Stimulated activated CD4-positive, alpha-beta T cell treated with anti-CD3 and anti-CD28 coated beads, Interleukin-4, amount 100 ng/mL, for 48 hours (primary cell): ENCODE results near the gene ATXN7L1.
"Not testable (repeated sequence)": the region's sequence is repeated elsewhere in the genome, so short reads cannot be mapped to it uniquely, and the experiment has no call there.

Experiments
- DNase-seq, 2 donors: peaks; one replicate each; pipeline ENCODE4 v3.0.0-alpha.2; 2020; ENCODE audit warnings: low read depth in 2 of 2

The ATXN7L1 gene

DNA sequence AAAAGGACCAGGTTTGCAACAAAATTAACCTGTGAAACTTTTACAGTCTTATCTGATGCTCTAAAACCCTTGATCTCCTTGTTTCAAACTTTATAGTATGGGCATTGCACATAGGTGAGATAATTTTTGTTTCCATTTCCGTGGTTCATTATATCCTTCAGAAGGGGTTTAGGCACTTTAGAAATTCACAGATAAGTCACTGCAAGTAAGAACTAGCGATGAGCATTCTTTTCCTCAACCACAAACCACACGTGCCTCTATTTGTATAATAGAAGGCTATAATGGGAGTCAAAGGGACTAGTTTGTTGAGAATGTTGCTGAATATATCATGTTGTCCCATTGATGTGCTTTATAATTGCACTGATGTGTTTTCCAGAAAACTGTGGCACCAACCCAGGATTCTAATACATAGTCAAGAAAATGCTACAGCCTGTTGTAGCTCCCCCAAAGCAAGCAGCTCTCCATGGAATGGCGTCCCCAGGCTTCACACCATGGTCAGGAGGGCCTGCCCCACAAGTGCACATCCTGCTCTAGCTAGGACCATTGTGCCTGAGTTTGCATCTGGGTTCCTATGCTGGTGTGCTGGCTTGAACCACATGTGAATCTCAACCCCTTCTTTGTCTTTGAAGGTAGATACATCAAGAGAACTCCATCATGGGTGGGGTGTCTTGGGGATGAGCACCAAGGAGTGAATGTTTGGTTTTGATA is 14.0 kb upstream of the ATXN7L1 start:
- peak in 1 of 2 donors; percentile 36 for DNase-seq

DNA sequence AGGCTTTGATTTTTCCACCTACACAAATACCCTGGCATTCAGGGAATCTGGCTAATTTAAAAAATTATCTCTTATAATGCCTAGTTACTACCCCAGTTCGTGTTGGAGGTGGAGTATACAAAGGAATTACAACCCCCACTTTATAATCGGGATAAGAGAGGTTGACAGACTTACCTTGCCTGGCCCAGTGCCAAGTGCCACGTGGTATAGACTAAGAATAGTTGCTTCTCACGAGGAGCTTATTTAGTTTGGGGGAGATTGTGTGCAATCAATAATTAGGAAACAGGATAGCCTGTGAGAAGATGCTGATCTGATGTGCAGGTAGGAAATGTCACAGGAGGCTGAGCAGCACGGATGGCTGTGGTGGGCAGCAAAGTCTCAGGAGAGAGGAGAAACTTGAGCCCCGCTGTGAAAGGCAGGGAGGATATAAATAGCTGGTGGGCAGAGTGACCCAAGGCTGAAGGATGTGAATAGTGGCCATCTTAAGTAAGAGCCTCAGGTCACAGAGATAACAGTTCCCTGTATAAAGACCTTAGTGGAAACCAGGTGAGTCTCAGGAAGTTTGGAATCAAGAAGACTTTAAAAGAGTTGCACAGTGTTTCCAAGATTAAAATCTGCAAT is 11.3 kb upstream of the ATXN7L1 start:
- no peak for DNase-seq

- DNase-seq: no peak
These were observed 10.4 kb upstream of the ATXN7L1 start for GRCh38 chr7:105886776-105887175.

DNA sequence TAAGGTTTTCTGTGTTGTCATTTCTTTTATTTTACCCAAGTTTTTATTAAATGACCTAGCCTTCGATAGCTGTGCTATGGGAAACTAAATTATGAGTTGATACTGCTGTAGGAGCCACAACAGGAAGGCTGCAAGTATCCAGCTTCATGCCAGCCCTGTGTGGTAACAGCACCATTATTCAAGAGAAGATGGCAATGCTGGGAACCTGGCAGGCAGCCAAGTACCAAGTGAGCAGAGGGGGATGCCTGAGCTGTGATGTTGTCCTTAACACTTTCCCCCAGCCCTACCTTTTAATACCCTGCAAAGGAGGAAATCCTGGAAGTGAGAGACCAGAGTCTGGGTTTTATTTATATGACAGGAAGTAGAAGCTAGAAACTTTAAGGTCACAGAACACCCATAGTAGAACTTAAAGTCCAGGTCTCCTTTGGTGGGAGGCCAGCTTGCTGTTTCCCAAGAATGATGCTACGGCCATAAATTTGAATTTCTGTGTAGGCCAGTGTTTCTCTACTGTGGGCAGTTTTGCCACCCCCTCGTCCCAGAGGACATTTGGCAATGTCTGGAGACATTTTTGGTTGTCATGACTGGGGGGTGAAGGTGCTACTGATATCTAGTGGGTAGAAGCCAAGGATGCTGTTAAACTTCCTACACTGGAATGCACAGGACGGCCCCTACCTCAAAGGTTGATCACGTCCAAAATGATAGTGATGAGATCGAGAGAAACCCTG is 9.2 kb upstream of the ATXN7L1 start:
- DNase-seq: no peak

- not testable (repeated sequence) for DNase-seq
These were observed 6.8 kb upstream of the ATXN7L1 start for GRCh38 chr7:105883179-105883578.

GRCh38 chr7:105881439-105881838 is 5.0 kb upstream of the ATXN7L1 start:
- DNase-seq: no peak

GRCh38 chr7:105880571-105881330 is 4.4 kb upstream of the ATXN7L1 start:
- no peak for DNase-seq

GRCh38 chr7:105879782-105880181 is 3.4 kb upstream of the ATXN7L1 start:
- DNase-seq: no peak

- DNase-seq: no peak
These were observed 2.6 kb upstream of the ATXN7L1 start for GRCh38 chr7:105878746-105879605.

DNA sequence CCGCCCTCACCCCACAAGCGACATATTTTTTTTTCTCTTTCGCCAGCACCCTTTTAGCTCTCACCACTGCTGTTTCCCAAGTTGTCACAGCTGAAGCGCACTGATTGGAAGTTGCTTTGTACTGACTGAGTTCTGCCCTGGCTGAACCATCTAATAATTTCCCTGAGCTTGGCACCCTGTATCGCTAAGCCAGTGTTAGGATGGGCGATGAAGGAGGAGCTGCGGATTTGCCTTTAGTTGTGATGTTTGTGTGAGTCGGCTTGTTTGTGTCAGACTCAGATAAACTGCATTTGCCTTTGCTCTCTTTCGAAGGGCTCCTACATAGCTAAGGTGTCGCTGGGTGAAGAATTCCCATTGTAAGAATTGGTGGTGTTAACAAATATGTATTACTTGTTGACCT is 1.3 kb upstream of the ATXN7L1 start:
- no peak for DNase-seq

DNA sequence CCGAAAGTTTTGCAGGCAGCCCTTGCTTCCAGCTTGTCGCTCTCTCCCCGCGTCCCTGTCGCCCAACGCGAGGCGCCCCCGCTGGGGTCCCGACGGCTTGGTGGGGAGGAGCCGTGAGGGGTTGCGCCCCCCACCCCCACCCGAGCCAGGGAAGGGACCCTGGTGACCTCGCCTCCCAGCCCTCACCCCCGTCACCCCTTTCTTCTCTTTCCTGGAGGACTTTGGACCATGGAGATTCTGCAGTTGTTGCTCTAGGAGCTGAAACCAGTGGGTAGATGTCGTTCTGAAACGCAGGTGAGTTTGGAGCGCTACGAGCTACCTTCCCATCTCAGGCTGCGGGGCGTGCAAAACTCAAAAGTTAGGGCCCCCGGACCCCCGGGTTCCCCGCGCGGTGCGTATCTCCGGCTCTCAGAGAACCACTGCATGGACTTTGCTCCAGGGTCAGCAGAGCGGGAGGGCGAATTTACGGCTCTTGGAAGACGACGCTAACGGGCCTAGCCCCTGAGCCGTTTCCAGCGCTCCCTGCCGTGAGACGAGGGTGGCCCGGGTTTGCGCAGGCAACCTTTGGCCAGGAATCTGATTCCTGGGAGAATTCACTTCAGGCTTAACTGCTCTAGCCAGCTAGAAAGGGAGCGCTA is 684 bp upstream of the ATXN7L1 start:
- DNase-seq: no peak

- DNase-seq: no peak
These were observed 894 bp downstream of the ATXN7L1 start for GRCh38 chr7:105875505-105875904.

DNA sequence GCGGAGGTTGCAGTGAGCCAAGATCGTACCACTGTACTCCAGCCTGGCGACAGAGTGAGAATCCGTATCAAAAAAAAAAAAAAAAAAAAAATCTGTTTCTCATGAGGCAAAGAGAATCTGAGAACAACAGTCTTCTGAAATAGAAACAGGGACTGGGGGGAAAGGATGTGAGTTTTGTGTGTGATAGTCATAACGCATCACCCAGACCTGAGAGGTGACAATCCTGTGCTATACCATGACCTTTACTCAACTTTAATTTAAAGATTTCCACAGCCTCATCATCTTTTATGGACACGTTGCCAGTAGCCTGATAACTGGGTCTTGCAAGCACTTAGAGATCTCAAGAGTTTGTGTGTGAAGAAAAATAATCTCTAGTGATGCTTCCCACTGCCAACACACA is 2.3 kb downstream of the ATXN7L1 start:
- no peak for DNase-seq

- no peak for DNase-seq
These were observed 3.9 kb downstream of the ATXN7L1 start for GRCh38 chr7:105872491-105872890.

- no peak for DNase-seq
These were observed 5.3 kb downstream of the ATXN7L1 start for GRCh38 chr7:105871142-105871541.

DNA sequence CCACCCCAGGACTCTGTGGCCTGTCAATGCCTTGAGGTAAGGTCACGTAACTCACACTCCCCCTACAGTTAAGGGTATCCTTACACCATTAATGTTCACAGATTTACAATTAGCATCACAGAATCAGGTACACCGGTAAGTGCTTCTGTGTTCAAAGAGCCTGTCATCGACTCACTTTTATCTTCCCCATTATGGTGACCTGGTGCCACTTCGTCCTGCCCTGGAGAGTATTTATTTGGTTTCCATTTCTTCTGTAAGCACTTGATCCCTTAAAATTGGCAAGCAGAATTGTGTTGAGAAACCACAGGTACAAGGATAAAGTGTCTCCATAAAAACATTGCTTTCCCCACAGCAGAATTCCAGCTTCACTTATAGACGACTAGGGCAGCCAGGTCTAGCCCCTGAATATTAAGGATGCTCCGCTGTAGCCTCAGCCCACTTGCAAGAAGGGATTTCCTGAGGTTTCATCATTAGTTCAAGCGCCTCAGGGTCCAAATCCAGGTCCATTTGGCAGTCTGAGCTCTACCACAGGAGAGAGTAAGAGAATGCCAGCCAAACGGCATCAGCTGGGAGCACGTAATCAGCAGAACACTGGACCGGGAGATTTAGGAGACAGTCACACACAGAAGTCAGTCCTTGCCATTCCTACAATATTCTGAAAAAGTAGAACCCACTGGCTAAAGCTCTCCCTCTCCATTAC is 10.1 kb downstream of the ATXN7L1 start:
- no peak for DNase-seq

DNA sequence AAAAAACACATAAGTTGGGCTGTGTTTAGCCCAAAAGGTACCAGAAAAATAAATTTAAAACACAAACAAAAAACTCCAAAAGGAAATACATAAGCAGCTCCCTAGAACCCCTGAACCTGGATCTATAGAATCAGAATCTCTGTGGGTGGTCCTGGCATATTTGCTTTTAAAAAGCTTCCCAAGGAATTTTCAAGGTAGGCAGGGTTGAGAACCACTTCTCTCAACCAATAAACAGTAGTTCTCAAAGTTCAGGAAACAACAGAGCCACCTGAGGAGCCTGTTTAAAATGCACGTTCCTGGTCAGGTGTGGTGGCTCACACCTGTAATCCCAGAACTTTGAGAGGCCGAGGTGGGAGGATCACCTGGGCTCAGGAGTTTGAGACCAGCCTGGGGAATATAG is 12.5 kb downstream of the ATXN7L1 start:
- DNase-seq: no peak

GRCh38 chr7:105862770-105863169 is 13.6 kb downstream of the ATXN7L1 start:
- no peak for DNase-seq

GRCh38 chr7:105862276-105862675 is 14.1 kb downstream of the ATXN7L1 start:
- DNase-seq: no peak

DNA sequence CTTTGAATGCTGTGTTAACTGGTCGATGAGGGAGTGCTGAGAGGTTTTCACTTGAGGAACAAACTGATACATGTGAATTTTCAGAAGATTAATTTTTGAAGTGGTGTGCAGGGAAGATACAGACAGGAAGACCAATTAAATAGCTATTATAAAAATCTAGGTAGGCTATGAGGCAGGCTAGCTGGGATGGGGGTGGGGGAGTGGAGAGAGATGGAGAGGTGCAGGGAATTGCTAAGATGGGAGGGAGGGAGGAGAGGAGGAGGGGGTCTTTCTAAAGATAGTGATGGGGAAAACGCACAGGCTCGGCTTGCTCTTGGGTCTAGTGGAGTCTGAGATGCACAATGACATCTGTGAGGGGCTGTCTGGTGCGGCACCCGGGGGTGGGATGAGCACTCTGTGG is 15.2 kb downstream of the ATXN7L1 start:
- no peak for DNase-seq
